ENCODE results near the gene COL6A2.
"Not testable (repeated sequence)": the region's sequence is repeated elsewhere in the genome, so short reads cannot be mapped to it uniquely, and the experiment has no call there.

The COL6A2 gene

DNA sequence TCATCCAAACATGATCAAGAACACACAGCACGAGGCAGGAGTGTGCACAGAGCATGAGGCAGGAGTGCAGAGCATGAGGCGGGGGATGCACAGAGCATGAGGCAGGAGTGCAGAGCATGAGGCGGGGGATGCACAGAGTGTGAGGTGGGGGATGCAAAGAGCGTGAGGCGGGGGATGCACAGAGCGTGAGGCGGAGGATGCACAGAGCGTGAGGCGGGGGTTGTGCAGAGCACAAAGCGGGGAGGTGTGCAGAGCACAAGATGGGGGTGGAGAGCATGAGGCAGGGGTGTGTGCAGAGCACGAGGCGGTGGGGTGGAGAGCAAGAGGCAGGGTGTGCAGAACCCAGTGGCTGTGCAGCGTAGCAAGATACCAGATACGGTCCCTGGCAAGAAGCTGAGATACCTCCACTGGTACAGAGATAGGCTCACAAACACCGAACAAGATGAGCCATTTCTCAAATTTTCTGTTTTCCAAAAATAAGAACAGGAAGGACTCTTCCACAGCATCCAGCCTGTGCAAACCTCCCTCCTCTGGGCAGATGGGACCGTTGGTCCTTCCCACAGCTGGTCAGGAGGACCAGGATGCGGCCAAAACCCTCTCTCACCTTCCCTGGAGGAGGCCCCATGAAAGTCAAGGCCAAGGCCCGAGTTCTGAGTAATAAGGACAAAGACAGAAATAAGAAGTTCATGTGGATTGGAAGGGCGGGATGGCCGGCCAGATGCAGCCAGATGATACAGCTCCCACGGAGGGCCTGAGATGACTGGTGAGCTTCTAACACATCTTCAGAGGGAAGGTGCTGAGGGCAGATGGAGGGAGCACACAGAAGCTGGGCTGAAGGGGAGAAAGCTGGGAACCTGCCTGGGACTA lies 74.3 kb downstream of the COL6A2 start:
- no peak for DNase-seq (ENCODE audit: low read depth in 4 of 4, low spot score in 1 of 4)

DNA sequence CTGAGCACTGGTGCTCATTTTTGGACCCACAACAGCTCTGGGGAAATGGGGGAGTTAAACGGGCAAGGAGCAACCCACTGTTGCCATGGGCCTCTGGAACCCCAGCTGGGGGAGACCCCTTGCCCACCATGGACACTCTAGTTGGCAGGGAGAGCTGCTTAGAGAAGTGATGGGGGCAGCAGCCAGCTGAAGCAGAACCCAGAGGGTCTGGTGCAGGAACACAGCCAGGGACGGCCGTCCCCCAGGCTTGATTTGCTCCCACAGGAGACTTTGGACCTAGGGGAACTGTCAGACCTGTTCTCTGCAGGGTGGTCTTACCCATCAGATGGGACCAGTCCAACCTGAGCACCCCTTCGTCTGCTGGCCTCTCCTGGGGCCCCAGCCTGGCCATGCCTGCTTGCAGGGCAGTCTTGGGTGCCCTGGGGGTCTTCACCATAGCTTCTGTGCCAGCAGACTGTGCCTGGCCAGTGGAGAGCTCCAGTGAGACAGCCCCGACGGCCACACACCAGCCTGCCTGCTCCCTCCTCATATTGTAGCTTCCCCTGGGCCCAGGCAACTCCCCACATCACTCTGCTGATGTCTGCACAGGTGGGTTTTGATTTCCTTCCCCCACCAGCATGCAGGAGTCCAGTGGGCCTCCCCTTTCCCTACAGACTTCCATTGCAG lies 75.1 kb downstream of the COL6A2 start:
- DNase-seq (ENCODE audit: low read depth in 4 of 4, low spot score in 1 of 4): no peak

DNA sequence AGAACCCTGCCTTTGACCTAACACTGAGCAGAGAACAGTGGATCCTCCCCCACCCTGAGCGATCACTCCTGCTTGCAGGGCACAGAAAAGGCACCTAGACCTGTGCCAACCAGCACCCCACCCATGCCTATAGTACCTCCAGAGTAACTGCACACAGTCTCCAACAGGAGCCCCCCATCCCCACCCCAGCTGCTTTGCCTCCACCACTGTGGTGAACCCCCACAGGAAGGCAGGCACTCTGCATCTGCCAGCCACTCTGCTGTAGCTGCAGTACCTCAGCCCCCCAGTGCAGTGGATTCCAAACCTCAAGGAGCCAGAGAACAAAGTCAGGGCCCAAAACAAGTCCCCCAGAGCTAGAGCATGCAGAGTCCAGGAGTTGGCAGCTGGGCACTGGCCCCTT lies 75.7 kb downstream of the COL6A2 start:
- DNase-seq (ENCODE audit: low read depth in 4 of 4, low spot score in 1 of 4): no peak

DNA sequence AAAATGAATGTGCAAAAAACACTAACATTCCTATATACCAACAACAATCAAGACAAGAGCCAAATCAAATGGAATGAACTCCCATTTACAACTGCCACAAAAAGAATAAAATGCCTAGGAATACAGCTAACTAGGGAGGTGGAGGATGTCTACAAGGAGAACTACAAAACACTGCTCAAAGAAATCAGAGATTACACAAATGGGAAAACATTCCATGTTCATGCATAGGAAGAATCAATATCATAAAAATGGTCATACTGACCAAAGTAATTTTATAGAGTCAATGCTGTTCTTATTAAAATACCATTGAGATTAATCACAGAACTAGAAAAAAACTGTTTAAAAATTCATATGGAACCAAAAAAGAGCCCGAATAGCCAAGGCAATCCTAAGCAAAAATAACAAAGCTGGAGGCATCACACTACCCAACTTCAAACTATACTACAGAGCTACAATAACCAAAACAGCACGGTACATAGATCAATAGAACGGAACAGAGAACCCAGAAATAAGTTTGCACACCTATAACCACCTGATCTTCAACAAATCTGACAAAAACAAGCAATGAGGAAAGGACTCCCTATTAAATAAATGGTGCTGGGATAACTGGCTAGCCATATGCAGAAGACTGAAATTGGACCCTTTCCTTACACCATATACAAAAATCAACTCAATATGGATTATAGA lies 78.7 kb downstream of the COL6A2 start:
- DNase-seq (ENCODE audit: low read depth in 4 of 4, low spot score in 1 of 4): not testable (repeated sequence)

DNA sequence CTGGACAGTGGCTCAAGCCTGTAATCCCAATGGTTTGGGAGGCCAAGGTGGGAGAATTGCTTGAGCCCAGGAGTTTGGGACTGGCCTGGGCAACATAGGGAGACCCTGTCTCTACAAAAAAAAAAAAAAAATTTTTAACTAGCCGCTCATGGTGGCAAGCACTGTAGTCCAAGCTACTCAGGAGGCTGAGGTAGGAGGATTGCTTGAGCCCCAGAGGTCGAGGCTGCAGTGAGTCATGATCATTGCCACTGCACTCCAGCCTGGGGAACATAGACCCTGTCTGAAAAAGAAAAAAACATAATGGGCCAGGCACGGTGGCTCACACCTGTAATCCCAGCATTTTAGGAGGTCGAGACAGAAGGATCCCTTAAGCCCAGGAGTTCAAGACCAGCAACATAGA lies 81.0 kb downstream of the COL6A2 start:
- no peak for DNase-seq (ENCODE audit: low read depth in 4 of 4, low spot score in 1 of 4)

All from stimulated activated CD4-positive, alpha-beta T cell treated with anti-CD3 and anti-CD28 coated beads, Interleukin-1b, Interleukin-23, amount 100 ng/mL, for 24 hours (primary cell).